ENCODE results near the gene MXRA7. TPM values are rescaled to one million over a fixed set of nuclear protein-coding genes. Genes with fewer than 3 reads are reported as not detected.

Gene MXRA7
- total RNA-seq, 1 donor from 2014 or later: 80.6 TPM

DNA sequence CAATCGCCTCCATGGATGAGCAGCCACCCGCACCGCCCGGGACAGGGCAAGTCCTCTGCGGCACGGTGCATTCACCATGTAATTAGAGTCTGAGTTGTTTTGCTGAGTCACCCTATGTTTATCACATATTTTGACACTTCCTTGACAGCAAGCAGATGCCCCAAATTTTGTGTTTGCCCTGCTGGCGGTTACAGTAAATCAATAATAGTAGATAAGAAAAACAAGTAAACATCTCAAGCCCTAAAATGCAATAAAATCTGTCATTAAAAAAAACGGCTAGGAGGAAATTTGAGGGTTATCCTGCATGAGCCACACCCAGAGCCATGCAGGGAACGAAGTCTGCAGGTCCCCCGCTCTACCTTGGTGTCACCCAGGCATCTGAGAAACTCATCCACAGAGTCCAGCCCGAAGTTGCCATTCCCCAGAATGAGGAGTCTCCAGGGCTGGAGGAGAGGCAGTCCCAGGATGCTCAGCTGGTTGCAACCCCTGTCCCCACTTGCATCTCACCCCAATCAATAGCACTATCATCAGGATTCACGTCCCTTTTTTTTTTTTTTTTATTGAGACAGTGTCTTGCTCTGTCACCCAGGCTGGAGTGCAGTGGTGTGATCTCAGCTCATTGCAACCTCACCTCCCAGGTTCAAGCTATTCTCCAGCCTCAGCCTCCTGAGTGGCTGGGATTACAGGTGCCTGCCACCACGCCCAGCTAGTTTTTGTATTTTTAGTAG, 50.7 kb downstream of the MXRA7 start:
- TF ChIP-seq, protein P1, sequence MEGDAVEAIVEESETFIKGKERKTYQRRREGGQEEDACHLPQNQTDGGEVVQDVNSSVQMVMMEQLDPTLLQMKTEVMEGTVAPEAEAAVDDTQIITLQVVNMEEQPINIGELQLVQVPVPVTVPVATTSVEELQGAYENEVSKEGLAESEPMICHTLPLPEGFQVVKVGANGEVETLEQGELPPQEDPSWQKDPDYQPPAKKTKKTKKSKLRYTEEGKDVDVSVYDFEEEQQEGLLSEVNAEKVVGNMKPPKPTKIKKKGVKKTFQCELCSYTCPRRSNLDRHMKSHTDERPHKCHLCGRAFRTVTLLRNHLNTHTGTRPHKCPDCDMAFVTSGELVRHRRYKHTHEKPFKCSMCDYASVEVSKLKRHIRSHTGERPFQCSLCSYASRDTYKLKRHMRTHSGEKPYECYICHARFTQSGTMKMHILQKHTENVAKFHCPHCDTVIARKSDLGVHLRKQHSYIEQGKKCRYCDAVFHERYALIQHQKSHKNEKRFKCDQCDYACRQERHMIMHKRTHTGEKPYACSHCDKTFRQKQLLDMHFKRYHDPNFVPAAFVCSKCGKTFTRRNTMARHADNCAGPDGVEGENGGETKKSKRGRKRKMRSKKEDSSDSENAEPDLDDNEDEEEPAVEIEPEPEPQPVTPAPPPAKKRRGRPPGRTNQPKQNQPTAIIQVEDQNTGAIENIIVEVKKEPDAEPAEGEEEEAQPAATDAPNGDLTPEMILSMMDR (IDR thresholded peaks at IDR 0.05; ENCODE audit: insufficient read depth, low read length, severe bottlenecking): no peak
- no peak overlapping the region for H3K4me3 ChIP-seq (ENCODE audit: low read depth, low read length)
- DNase-seq (ENCODE audit: low read depth): peak; percentile 53
- H3K36me3 ChIP-seq (ENCODE audit: control insufficient read depth, insufficient read depth, low read length): no peaks in the 10 kb centered on the region
- FAIRE-seq: no peak
- H3K27me3 ChIP-seq (ENCODE audit: control insufficient read depth, insufficient read depth, low read length): no peaks in the 10 kb centered on the region

DNA sequence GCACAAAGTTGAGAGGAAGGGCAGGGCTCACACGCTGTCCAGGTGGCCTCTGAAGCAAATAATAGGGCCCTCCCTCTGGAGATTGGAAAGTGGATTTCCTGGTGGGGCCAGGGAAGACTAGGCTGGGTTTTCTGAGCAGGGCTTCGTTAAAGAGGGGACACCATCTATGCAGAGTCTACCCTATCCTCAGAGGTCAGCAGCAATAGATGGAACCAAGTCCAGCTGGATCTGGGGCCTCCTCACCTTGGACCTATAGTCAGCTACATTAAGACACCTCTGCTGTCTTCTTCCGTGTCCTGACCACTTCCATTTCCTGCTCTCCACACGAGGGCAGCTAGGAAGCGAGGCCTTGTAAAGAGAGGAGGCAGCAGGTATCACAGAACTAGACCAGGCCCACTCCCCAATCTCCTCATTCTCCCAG, 52.5 kb downstream of the MXRA7 start:
- TF ChIP-seq, protein P1 (IDR thresholded peaks at IDR 0.05; ENCODE audit: insufficient read depth, low read length, severe bottlenecking): no peak
- no peaks in the 10 kb centered on the region for H3K36me3 ChIP-seq (ENCODE audit: control insufficient read depth, insufficient read depth, low read length)
- no peak overlapping the region for H3K4me3 ChIP-seq (ENCODE audit: low read depth, low read length)
- DNase-seq (ENCODE audit: low read depth): no peak
- no peaks in the 10 kb centered on the region for H3K27me3 ChIP-seq (ENCODE audit: control insufficient read depth, insufficient read depth, low read length)
- no peak for FAIRE-seq

DNA sequence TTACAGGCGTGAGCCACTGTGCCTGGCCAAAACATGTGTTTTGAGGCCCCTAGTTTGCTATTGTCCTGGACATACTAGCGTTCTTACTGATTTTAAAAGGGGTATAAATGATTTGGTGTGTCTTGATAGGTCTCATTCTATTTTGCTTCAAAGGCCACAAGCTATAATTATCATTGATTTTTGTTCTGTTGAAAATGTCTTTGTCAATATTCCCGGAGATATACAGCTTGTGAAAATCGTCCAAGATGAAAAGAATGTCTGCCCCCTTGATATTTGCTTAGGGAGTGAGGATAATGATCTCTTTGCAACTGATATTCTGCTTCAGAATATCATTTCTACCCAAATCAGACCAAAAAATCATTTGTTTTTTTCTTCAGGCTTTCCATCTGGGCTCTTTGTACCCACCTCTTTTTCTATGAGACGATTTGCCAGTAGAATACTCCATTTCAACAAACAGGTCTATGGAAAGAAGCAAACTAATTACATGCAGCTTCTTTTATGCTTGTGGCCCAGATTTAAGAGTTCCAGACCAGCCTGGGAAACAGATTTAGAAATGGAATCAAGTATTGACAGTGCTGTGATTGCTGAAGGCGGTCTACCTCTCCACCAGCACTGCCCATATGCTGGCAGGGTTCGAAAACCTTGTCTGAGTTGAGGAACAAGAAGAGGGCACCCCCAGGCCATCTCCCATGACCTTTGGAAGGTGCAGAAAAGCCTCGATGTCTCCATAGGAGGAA, 53.1 kb downstream of the MXRA7 start:
- DNase-seq (ENCODE audit: low read depth): no peak
- no peaks in the 10 kb centered on the region for H3K36me3 ChIP-seq (ENCODE audit: control insufficient read depth, insufficient read depth, low read length)
- TF ChIP-seq, protein P1 (IDR thresholded peaks at IDR 0.05; ENCODE audit: insufficient read depth, low read length, severe bottlenecking): no peak
- no peaks in the 10 kb centered on the region for H3K27me3 ChIP-seq (ENCODE audit: control insufficient read depth, insufficient read depth, low read length)
- FAIRE-seq: no peak
- no peak overlapping the region for H3K4me3 ChIP-seq (ENCODE audit: low read depth, low read length)

DNA sequence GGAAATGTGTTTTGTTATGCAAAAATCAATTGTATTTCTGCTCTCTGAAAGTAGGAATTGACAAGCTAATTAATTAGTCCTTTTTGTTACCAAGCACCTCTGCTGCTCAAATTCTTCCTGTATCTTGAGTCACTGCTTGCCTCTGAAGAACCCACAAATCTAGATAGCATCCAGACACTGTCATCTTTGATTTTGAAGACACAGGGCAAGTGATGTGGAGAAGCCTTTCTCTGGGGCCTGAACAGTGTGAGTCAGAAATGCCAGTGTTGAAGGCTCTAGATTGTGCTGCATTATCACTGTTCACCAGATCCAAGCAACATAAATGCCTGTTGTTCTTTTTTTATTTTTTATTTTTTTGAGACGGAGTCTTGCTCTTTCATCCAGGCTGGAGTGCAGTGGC, 56.4 kb downstream of the MXRA7 start:
- Histone ChIP-seq H3K4me3 (ENCODE audit: low read depth, low read length) (no peak overlapping the region), H3K27me3 (ENCODE audit: control insufficient read depth, insufficient read depth, low read length) (no peaks in the 10 kb centered on the region), H3K36me3 (ENCODE audit: control insufficient read depth, insufficient read depth, low read length) (no peaks in the 10 kb centered on the region)
- no peak for DNase-seq (ENCODE audit: low read depth)
- TF ChIP-seq, protein P1 (IDR thresholded peaks at IDR 0.05; ENCODE audit: insufficient read depth, low read length, severe bottlenecking): no peak
- FAIRE-seq: no peak

DNA sequence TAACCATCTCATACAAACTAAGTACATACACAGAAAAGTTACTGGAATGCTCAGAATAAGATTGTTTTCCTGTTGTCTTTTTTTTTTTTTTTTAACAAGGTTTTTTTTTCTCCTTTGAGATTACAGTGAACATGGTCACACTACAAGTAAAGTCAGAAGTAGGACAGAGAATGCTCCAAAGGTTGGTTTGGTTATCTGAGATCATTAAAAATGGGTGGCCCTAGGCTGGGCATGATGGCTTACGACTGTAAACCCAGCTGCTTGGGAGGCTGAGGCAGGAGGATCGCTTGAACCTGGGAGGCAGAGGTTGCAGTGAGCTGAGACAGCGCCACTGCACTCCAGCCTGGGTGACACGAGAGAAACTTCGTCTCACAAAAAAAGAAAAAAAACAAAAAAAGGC, 60.3 kb downstream of the MXRA7 start:
- no peak overlapping the region for H3K4me3 ChIP-seq (ENCODE audit: low read depth, low read length)
- DNase-seq (ENCODE audit: low read depth): no peak
- no peaks in the 10 kb centered on the region for H3K36me3 ChIP-seq (ENCODE audit: control insufficient read depth, insufficient read depth, low read length)
- FAIRE-seq: no peak
- TF ChIP-seq, protein P1 (IDR thresholded peaks at IDR 0.05; ENCODE audit: insufficient read depth, low read length, severe bottlenecking): no peak
- H3K27me3 ChIP-seq (ENCODE audit: control insufficient read depth, insufficient read depth, low read length): no peaks in the 10 kb centered on the region

Data from bronchial epithelial cell (primary cell).